H9 (cell line): ENCODE data around the gene IRF4. TPM values are rescaled to one million over a fixed set of nuclear protein-coding genes. Genes with fewer than 3 reads are reported as not detected.

Source experiments
- DNase-seq: peaks from one replicate; pipeline ENCODE4 v3.0.0-alpha.2; 2017
- H2AFZ ChIP-seq: one replicate; pipeline ENCODE4 v1.6.1; 2013; ENCODE audit warnings: mild to moderate bottlenecking, low read length, control low read depth, moderate library complexity
- H2AK5ac ChIP-seq: 2 replicates; pipeline ENCODE4 v1.6.1; 2013; ENCODE audit warnings: low read length, control low read depth, mixed read lengths; ENCODE audit not compliant: insufficient read length
- H2BK120ac ChIP-seq: one replicate; pipeline ENCODE4 v1.6.1; 2013; ENCODE audit warnings: low read depth, mild to moderate bottlenecking, low read length, control low read depth, inconsistent platforms; ENCODE audit not compliant: poor library complexity, severe bottlenecking
- H2BK12ac ChIP-seq: 2 replicates; pipeline ENCODE4 v1.6.1; 2013; ENCODE audit warnings: low read length, control low read depth, mixed read lengths, low read depth; ENCODE audit not compliant: insufficient read length
- H2BK15ac ChIP-seq: 2 replicates; pipeline ENCODE4 v1.6.1; 2013; ENCODE audit warnings: low read depth, low read length, control low read depth
- H2BK20ac ChIP-seq: one replicate; pipeline ENCODE4 v1.6.1; 2013; ENCODE audit warnings: low read depth, mild to moderate bottlenecking, low read length, control low read depth, inconsistent platforms; ENCODE audit not compliant: poor library complexity, severe bottlenecking
- H2BK5ac ChIP-seq: 2 replicates; pipeline ENCODE4 v1.6.1; 2013; ENCODE audit warnings: low read length, control low read depth, mixed read lengths; ENCODE audit not compliant: insufficient read length
- H3K14ac ChIP-seq: 2 replicates; pipeline ENCODE4 v1.6.1; 2013; ENCODE audit warnings: low read length, control low read depth; ENCODE audit not compliant: insufficient read depth
- H3K18ac ChIP-seq: 2 replicates; pipeline ENCODE4 v1.6.1; 2013; ENCODE audit warnings: low read depth, mild to moderate bottlenecking, mixed read lengths, low read length, control low read depth; ENCODE audit not compliant: insufficient read length
- H3K23ac ChIP-seq: 2 replicates; pipeline ENCODE4 v1.6.1; 2013; ENCODE audit warnings: low read length, control low read depth, mixed read lengths, low read depth; ENCODE audit not compliant: insufficient read length
- H3K23me2 ChIP-seq: 2 replicates; pipeline ENCODE4 v1.6.1; 2013; ENCODE audit warnings: low read depth, mild to moderate bottlenecking, mixed read lengths, low read length, control low read depth; ENCODE audit not compliant: insufficient read length, poor library complexity, severe bottlenecking
- H3K27ac ChIP-seq: 2 replicates; pipeline ENCODE4 v1.5.1; 2013; ENCODE audit warnings: low read length, control low read depth, mixed read lengths, low read depth; ENCODE audit not compliant: insufficient read length
- H3K27me3 ChIP-seq: 2 replicates; pipeline ENCODE4 v1.6.1; 2013; ENCODE audit warnings: low read length, control low read depth, inconsistent platforms; ENCODE audit not compliant: insufficient read depth
- H3K4ac ChIP-seq: 2 replicates; pipeline ENCODE4 v1.6.1; 2013; ENCODE audit warnings: low read depth, mild to moderate bottlenecking, control low read depth, inconsistent platforms, low read length, moderate library complexity
- H3K4me1 ChIP-seq: 2 replicates; pipeline ENCODE4 v1.6.1; 2013; ENCODE audit warnings: low read length, control low read depth, inconsistent platforms; ENCODE audit not compliant: insufficient read depth
- H3K4me2 ChIP-seq: 2 replicates; pipeline ENCODE4 v1.6.1; 2013; ENCODE audit warnings: low read length, control low read depth, mixed read lengths; ENCODE audit not compliant: insufficient read length, insufficient read depth
- H3K56ac ChIP-seq: 2 replicates; pipeline ENCODE4 v1.6.1; 2013; ENCODE audit warnings: low read depth, mild to moderate bottlenecking, mixed read lengths, low read length, control low read depth; ENCODE audit not compliant: insufficient read length
- H3K79me1 ChIP-seq: 2 replicates; pipeline ENCODE4 v1.6.1; 2013; ENCODE audit warnings: low read depth, mild to moderate bottlenecking, moderate library complexity, low read length, control low read depth, inconsistent platforms; ENCODE audit not compliant: insufficient read depth, poor library complexity, severe bottlenecking
- H3K79me2 ChIP-seq: 2 replicates; pipeline ENCODE4 v1.6.1; 2013; ENCODE audit warnings: low read length, control low read depth, inconsistent platforms; ENCODE audit not compliant: insufficient read depth
- H3K9ac ChIP-seq: 2 replicates; pipeline ENCODE4 v1.6.1; 2013; ENCODE audit warnings: low read length, control low read depth, mixed read lengths; ENCODE audit not compliant: insufficient read length; ENCODE audit errors: extremely low read depth
- H3K9me3 ChIP-seq: one replicate; pipeline ENCODE4 v1.6.1; 2013; ENCODE audit warnings: low read depth, low read length, inconsistent platforms; ENCODE audit not compliant: control insufficient read depth
- H3T11ph ChIP-seq: one replicate; pipeline ENCODE4 v1.6.1; 2013; ENCODE audit warnings: mild to moderate bottlenecking, low read length, control low read depth, inconsistent platforms
- H4K20me1 ChIP-seq: one replicate; pipeline ENCODE4 v1.6.1; 2013; ENCODE audit not compliant: control insufficient read depth, insufficient read length, insufficient read depth
- H4K5ac ChIP-seq: 2 replicates; pipeline ENCODE4 v1.6.1; 2013; ENCODE audit warnings: low read depth, mild to moderate bottlenecking, mixed read lengths, low read length, control low read depth; ENCODE audit not compliant: insufficient read length
- H4K8ac ChIP-seq: replicated peaks from 2 replicates; pipeline ENCODE4 v1.6.1; 2013; ENCODE audit warnings: low read length, control low read depth, mixed read lengths, low read depth; ENCODE audit not compliant: insufficient read length
- H4K91ac ChIP-seq: 2 replicates; pipeline ENCODE4 v1.6.1; 2013; ENCODE audit warnings: low read depth, mild to moderate bottlenecking, moderate library complexity, mixed read lengths, low read length, control low read depth; ENCODE audit not compliant: insufficient read length
- H3K27ac Mint-ChIP-seq, 3 experiments: 2 replicates in 2 of 3; 3 replicates in 1 of 3; pipeline ENCODE4 v1.8.0; 2020 to 2021; ENCODE audit warnings: mixed read lengths in 3 of 3, mild to moderate bottlenecking in 1 of 3, moderate library complexity in 1 of 3
- H3K27me3 Mint-ChIP-seq: 2 replicates; pipeline ENCODE4 v1.8.0; 2021; ENCODE audit warnings: low read depth, mild to moderate bottlenecking, moderate library complexity, mixed read lengths
- H3K36me3 Mint-ChIP-seq, 3 experiments: 2 replicates in 2 of 3; 3 replicates in 1 of 3; pipeline ENCODE4 v1.8.0; 2020 to 2021; ENCODE audit warnings: low read depth in 3 of 3, mixed read lengths in 3 of 3; ENCODE audit not compliant: insufficient read depth in 1 of 3
- H3K4me1 Mint-ChIP-seq, 2 experiments: 2 replicates each; pipeline ENCODE4 v1.8.0; 2020; ENCODE audit warnings: mixed read lengths in 2 of 2
- H3K4me3 Mint-ChIP-seq, 2 experiments: 2 replicates in 1 of 2; 3 replicates in 1 of 2; pipeline ENCODE4 v1.8.0; 2020 to 2021; ENCODE audit warnings: mild to moderate bottlenecking in 2 of 2, mixed read lengths in 2 of 2, moderate library complexity in 1 of 2
- H3K9me3 Mint-ChIP-seq, 2 experiments: 2 replicates in 1 of 2; 3 replicates in 1 of 2; pipeline ENCODE4 v1.8.0; 2020; ENCODE audit warnings: mild to moderate bottlenecking in 2 of 2, mixed read lengths in 2 of 2, moderate library complexity in 1 of 2
- WGBS: extraction: QIAGEN DNeasy Blood & Tissue Kit; methylation state at CpG from one replicate; pipeline ENCODE4 v1.1.7; 2013; ENCODE audit warnings: missing lambda C conversion rate, low lambda C conversion rate, mixed read lengths; ENCODE audit not compliant: insufficient read length; ENCODE audit errors: extremely low coverage; 5-methylcytosine and 5-hydroxymethylcytosine counted together
- total RNA-seq: library from RNA; stranded (reverse); gene quantifications from 2 replicates; pipeline ENCODE4 v1.2.1, GENCODE V29; 2021
- TF ChIP-seq, protein P1 (sequence below): fragments of 200-600 bp; sonication (generic); conservative IDR thresholded peaks from 3 replicates; pipeline ENCODE4 v1.8.0; 2021; ENCODE audit warnings: antibody characterized with exemption, mild to moderate bottlenecking

The IRF4 gene
- total RNA-seq, 1 experiment from 2014 or later: 0.31 TPM

DNA sequence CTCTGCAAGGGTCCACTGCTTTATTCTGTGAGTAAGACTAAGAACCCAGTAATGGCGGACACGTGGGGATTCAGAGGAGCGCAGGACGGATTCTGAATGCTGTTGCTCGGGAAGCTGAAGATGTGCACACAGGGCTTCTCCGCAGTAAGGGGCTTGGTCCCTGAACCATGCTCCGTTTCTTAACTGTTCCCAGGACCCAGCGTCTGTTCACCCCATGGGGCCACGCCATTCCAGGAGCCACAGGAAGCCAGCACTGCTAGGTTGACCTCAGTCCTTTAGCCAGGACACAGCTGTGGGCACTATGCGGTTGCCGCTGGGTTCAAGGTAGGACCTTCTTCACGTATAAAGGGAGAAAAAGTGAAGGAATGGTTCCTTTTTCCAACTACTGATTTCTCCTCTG is 59.8 kb downstream of the IRF4 start:
- Histone ChIP-seq H2BK120ac (no peak overlapping the region), H4K5ac (no peak overlapping the region), H3K4ac (no peak overlapping the region), H3K23me2 (no peaks in the 10 kb centered on the region), H3K4me2 (no peak overlapping the region), H2BK12ac (no peak overlapping the region), H2BK5ac (no peak overlapping the region), H4K8ac (no peak overlapping the region), H3K18ac (no peak overlapping the region), H3K9ac (no peak overlapping the region), H2BK15ac (no peak overlapping the region), H3K23ac (no peak overlapping the region), H2BK20ac (no peak overlapping the region), H3T11ph (no peak overlapping the region), H3K27me3 (no peaks in the 10 kb centered on the region), H2AK5ac (no peak overlapping the region), H3K14ac (no peak overlapping the region), H2AFZ (no peak overlapping the region), H4K91ac (no peak overlapping the region), H4K20me1 (no peaks in the 10 kb centered on the region), H3K79me1 (no peaks in the 10 kb centered on the region), H3K27ac (no peak overlapping the region), H3K4me1 (no peaks in the 10 kb centered on the region; the same call in 1 of the 2 replicates), H3K79me2 (no peaks in the 10 kb centered on the region), H3K56ac (no peak overlapping the region), H3K9me3 (peaks cover 6% of the 10 kb centered on the region)
- Mint-ChIP-seq H3K36me3 (peaks cover 3 to 22% (median 11%) of the 10 kb centered on the region in 3 experiments; a peak in 6 of 7 replicates), H3K27me3 (no peaks in the 10 kb centered on the region), H3K4me1 (peaks cover 0 to 2% of the 10 kb centered on the region in 2 experiments; a peak in 1 of 4 replicates), H3K9me3 (peaks cover 15 to 23% of the 10 kb centered on the region in 2 experiments), H3K27ac (no peak overlapping the region), H3K4me3 (no peak overlapping the region)
- DNase-seq: peak; percentile 15
- no CpG with 5 or more reads among the region's 12 CpGs for WGBS
- TF ChIP-seq, protein P1, sequence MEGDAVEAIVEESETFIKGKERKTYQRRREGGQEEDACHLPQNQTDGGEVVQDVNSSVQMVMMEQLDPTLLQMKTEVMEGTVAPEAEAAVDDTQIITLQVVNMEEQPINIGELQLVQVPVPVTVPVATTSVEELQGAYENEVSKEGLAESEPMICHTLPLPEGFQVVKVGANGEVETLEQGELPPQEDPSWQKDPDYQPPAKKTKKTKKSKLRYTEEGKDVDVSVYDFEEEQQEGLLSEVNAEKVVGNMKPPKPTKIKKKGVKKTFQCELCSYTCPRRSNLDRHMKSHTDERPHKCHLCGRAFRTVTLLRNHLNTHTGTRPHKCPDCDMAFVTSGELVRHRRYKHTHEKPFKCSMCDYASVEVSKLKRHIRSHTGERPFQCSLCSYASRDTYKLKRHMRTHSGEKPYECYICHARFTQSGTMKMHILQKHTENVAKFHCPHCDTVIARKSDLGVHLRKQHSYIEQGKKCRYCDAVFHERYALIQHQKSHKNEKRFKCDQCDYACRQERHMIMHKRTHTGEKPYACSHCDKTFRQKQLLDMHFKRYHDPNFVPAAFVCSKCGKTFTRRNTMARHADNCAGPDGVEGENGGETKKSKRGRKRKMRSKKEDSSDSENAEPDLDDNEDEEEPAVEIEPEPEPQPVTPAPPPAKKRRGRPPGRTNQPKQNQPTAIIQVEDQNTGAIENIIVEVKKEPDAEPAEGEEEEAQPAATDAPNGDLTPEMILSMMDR: no peak
